AG04449 (cell line): ENCODE results near the gene RADX.

ENCODE experiments used
- CTCF ChIA-PET: fragments of 350-600 bp; formaldehyde crosslinking; extraction: SDS; loops from one replicate; lab custom pipeline; 2021; ENCODE audit warnings: antibody characterized with exemption; lab: Yijun Ruan, JAX
- POLR2A ChIA-PET: fragments of 400-600, 350-600 bp; formaldehyde crosslinking; extraction: SDS; loops from one replicate; lab custom pipeline; 2020; ENCODE audit warnings: antibody characterized with exemption, inconsistent platforms; lab: Yijun Ruan, JAX
- DNase-seq: peaks from one replicate; pipeline ENCODE4 v3.0.0-alpha.2; 2010; ENCODE audit warnings: low read depth, low spot score
- H3K4me3 ChIP-seq: 2 replicates; pipeline ENCODE4 v1.5.1; 2011; ENCODE audit warnings: low read depth, mild to moderate bottlenecking, control low read depth, low read length
- CTCF ChIP-seq: IDR thresholded peaks from one replicate; pipeline ENCODE4 v1.5.1; 2011; ENCODE audit warnings: mild to moderate bottlenecking, moderate library complexity, low read length, control low read depth, inconsistent platforms; ENCODE audit not compliant: insufficient read depth; ENCODE audit errors: missing control alignments

Gene RADX

GRCh38 chrX:106670631-106671030 lies 58.9 kb downstream of the RADX start:
- no peak overlapping the region for H3K4me3 ChIP-seq
- DNase-seq, result no peak
- ChIA-PET POLR2A (no interaction called here), CTCF (no interaction called here)
- no peak for TF ChIP-seq CTCF

GRCh38 chrX:106672527-106672926 lies 60.7 kb downstream of the RADX start:
- CTCF ChIA-PET, result no interaction called here

GRCh38 chrX:106680716-106681115 lies 68.9 kb downstream of the RADX start:
- ChIA-PET CTCF (interaction anchor here (0.9 to 1.0 kb wide), 2 partner anchors 11 to 199 kb away, joined by 3 read pairs; no protein-coding TSS in a partner anchor), POLR2A (no interaction called here)
- DNase-seq, result no peak
- TF ChIP-seq CTCF, result no peak
- H3K4me3 ChIP-seq, result no peak overlapping the region

More at GRCh38 chrX:106672527-106672926, 60.7 kb downstream of the RADX start:
- DNase-seq, result no peak
- no peak overlapping the region for H3K4me3 ChIP-seq
- POLR2A ChIA-PET, result no interaction called here
- no peak for TF ChIP-seq CTCF

GRCh38 chrX:106684207-106684606 lies 72.4 kb downstream of the RADX start:
- DNase-seq, result no peak
- H3K4me3 ChIP-seq, result no peak overlapping the region
- CTCF ChIA-PET, result no interaction called here
- POLR2A ChIA-PET, result no interaction called here
- TF ChIP-seq CTCF, result no peak

- TF ChIP-seq CTCF, result no peak
- no peak overlapping the region for H3K4me3 ChIP-seq
- DNase-seq, result no peak
- CTCF ChIA-PET, result no interaction called here
- POLR2A ChIA-PET, result no interaction called here
Measured at GRCh38 chrX:106692425-106693065, 80.8 kb downstream of the RADX start.

- ChIA-PET POLR2A (no interaction called here), CTCF (interaction anchor here (1.5 kb wide), 1 partner anchor 11 kb away, joined by 3 read pairs; no protein-coding TSS in a partner anchor)
- no peak for TF ChIP-seq CTCF
- DNase-seq, result no peak
- H3K4me3 ChIP-seq, result no peak overlapping the region
Measured at GRCh38 chrX:106696502-106696901, 84.7 kb downstream of the RADX start.
